Activated CD8-positive, alpha-beta memory T cell treated with anti-CD3 and anti-CD28 coated beads for 36 hours (primary cell): ENCODE measurements around the gene BICRA. TPM values are rescaled to one million over a fixed set of nuclear protein-coding genes. Genes with fewer than 3 reads are reported as not detected.

ENCODE experiments used
- CTCF ChIA-PET: fragments of 350-600 bp; sonication (Branson Sonifier 250); formaldehyde crosslinking; loops from one replicate; lab custom pipeline; 2021; ENCODE audit warnings: antibody characterized with exemption; lab: Charles Lee
- POLR2A ChIA-PET: fragments of 350-600 bp; sonication (Branson Sonifier 250); formaldehyde crosslinking; loops from one replicate; lab custom pipeline; 2021; ENCODE audit warnings: antibody characterized with exemption; lab: Charles Lee
- total RNA-seq, 2 experiments: library from RNA; stranded (reverse); gene quantifications; one replicate each; pipeline ENCODE4 v1.2.3, GENCODE V29; 2021

The BICRA gene
- total RNA-seq, 2 experiments from 2014 or later: 9.3 to 10.9 TPM

GRCh38 chr19:47599671-47600245 lies 9.2 kb upstream of the BICRA start:
- ChIA-PET CTCF (interaction anchor here (0.6 to 1.5 kb wide), 6 partner anchors 8 to 400 kb away, joined by 3 to 7 read pairs (median 4); partner anchors contain the start of genes BICRA and KPTN), POLR2A (interaction anchor here (0.7 to 2.6 kb wide), 6 partner anchors 8 to 490 kb away, joined by 3 to 15 read pairs (median 6); no protein-coding TSS in a partner anchor)

DNA sequence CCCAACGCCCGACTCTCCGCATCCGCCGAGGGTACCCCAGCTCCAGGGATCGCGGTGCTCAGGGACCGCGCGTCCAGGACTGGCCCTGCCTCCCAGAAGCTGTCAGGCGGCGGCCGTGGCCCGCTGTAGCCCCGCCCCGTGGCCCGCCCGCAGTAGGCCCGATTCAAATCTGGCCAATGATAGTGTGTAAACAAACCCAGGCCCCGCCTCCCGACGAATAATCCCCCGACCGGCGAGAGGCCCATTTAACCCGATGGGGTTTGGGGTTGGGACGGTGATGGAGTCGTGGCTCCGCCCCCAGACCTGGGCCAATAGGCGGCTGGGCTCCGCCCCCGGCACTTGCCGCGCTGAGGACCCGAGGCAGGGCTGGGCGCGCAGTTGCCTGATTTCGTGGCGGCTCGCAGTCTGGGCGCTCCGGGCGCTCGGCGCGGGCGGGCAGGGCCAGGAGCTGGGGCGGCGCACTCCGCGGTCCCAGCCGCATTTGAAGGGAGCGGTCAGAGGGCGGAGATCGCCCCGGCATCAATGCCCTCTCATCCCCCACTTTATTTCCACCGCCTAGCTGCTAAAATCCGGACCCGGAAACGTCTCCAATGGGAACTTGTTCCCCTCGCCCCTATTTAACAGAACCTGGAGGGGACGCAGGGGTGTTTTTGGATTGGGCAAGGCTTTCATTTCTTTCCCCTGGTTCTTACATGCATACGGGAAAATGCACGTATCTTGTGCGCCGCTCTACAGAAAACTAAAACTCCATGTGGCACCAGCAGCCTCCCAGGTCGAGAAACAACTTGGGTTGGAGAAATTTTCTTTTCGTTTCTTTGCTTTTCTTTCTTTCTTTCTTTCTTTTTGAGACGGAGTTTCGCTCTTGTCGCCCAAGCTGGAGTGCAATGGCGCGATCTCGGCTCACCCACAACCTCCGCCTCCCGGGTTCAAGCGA lies 8.4 kb upstream of the BICRA start:
- POLR2A ChIA-PET: interaction anchor here (0.5 to 2.6 kb wide), 8 partner anchors 8 to 166 kb away, joined by 3 to 15 read pairs (median 5); no protein-coding TSS in a partner anchor

DNA sequence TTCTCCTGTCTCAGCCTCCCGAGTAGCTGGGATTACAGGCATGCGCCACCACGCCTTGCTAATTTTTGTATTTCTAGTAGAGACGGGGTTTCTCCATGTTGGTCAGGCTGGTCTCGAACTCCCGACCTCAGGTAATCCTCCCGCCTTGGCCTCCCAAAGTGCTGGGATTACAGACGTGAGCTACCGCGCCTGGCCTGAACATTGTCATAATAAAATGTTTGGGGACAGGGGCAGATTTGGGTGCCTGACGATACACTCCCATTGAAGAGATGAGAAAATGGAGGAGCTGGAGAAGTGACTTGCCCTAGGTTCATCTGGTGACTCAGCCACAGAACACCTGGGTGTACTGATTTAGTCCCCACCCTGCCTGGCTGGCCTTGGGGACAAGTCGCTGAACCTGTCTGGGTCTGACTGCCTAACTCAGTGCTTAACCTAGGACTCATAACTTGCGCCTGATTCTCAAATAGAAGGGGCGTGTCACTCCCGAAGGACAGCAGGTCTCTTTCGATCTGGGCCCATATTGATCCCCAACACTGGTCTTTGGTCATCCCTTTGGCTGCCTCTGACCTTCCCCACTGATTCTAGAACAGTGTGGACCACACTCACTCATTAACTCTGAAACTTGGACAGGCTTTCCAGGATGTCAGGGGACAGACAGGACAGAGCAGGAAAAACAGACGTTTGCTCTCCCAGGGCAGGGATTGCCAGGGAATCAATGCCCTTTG lies 7.6 kb upstream of the BICRA start:
- POLR2A ChIA-PET: interaction anchor here (0.8 to 2.6 kb wide), 5 partner anchors 7 to 166 kb away, joined by 3 to 15 read pairs (median 7); no protein-coding TSS in a partner anchor
- CTCF ChIA-PET: interaction anchor here (0.5 to 1.2 kb wide), 3 partner anchors 11 to 115 kb away, joined by 3 to 4 read pairs (median 3); no protein-coding TSS in a partner anchor

More for the DNA sequence above, 8.4 kb upstream of the BICRA start:
- CTCF ChIA-PET: interaction anchor here (0.5 to 1.5 kb wide), 6 partner anchors 8 to 116 kb away, joined by 3 to 7 read pairs (median 4); partner anchors contain the start of genes BICRA and KPTN

GRCh38 chr19:47603706-47604565 lies 5.0 kb upstream of the BICRA start:
- ChIA-PET CTCF (interaction anchor here (0.6 kb wide), 1 partner anchor 78 kb away, joined by 3 read pairs; no protein-coding TSS in a partner anchor), POLR2A (interaction anchor here (0.7 kb wide), 1 partner anchor 268 kb away, joined by 3 read pairs; no protein-coding TSS in a partner anchor)

GRCh38 chr19:47607564-47608073 lies 1.3 kb upstream of the BICRA start:
- POLR2A ChIA-PET: no interaction called here

DNA sequence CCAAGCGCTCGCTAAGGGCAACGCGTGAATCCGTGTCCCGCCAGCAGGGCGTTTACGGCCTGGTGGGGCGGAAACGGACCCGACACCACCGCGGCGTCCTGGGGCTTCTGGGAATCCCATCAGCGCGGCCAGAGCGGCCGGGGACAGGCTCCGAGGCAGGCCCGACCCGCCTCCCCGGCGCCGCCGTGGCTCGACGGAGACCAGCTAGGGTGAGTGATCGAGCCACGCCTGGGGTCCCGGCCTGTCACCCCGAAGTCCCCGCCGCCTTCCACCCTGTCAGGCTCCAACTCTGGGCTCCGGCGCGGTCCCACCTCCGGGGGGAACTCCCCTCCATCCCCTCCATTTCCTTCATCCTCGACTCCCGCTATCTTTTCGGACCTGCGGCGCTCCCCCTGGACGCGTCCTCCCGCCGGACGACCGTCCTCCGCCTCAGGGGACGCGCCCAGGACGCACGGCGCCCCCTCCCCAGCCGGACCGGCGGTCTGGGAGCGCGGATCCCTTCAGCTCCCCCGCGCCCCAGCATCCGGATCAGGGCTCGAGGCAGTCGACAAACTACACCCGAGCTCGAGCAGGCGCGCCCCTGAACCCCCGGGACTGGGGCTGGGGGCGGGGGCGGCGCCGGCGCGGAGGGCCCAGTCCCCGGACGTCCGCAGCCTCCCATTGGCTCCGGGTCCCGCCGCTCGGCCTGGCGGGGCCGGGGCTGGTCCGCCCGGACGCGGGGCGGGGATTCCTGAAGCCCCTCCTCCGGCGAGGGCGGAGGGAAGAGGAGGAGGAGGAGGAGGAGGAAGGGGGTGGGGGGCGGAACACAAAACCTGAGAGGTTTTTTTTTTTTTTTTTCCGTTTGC lies 638 bp upstream of the BICRA start:
- CTCF ChIA-PET: interaction anchor here (1.0 to 1.4 kb wide), 2 partner anchors 8 to 90 kb away, joined by 3 to 7 read pairs; no protein-coding TSS in a partner anchor
- POLR2A ChIA-PET: interaction anchor here (0.9 kb wide), 1 partner anchor 8 kb away, joined by 8 read pairs; no protein-coding TSS in a partner anchor

More at GRCh38 chr19:47607564-47608073, 1.3 kb upstream of the BICRA start:
- CTCF ChIA-PET: interaction anchor here (1.0 to 1.4 kb wide), 2 partner anchors 8 to 91 kb away, joined by 3 to 7 read pairs; no protein-coding TSS in a partner anchor

GRCh38 chr19:47609906-47610894 lies 1.3 kb downstream of the BICRA start:
- POLR2A ChIA-PET: interaction anchor here (0.5 to 2.6 kb wide), 4 partner anchors 10 to 180 kb away, joined by 4 to 15 read pairs (median 4); no protein-coding TSS in a partner anchor
- CTCF ChIA-PET: no interaction called here

DNA sequence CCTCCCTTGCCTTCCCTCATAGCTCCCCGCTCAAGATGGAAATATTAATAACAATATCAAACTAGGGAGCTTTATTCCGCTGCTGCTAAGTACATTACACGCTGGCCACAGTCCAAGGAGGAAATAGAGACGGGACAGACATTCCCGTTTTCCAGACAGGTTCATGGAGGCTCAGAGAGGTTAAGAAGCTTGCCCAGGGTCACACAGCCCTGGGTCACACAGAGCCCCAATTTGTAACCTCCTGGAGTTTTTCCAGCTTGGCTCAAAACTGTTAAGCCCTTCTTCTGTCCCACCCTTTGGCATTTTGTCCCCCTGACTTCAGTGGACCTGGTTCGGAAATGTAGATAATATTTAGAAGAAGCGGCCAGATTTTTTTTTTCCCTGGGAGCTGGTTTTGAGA lies 2.0 kb downstream of the BICRA start:
- ChIA-PET POLR2A (interaction anchor here (0.5 to 2.6 kb wide), 3 partner anchors 11 to 181 kb away, joined by 4 to 15 read pairs (median 4); no protein-coding TSS in a partner anchor), CTCF (no interaction called here)

DNA sequence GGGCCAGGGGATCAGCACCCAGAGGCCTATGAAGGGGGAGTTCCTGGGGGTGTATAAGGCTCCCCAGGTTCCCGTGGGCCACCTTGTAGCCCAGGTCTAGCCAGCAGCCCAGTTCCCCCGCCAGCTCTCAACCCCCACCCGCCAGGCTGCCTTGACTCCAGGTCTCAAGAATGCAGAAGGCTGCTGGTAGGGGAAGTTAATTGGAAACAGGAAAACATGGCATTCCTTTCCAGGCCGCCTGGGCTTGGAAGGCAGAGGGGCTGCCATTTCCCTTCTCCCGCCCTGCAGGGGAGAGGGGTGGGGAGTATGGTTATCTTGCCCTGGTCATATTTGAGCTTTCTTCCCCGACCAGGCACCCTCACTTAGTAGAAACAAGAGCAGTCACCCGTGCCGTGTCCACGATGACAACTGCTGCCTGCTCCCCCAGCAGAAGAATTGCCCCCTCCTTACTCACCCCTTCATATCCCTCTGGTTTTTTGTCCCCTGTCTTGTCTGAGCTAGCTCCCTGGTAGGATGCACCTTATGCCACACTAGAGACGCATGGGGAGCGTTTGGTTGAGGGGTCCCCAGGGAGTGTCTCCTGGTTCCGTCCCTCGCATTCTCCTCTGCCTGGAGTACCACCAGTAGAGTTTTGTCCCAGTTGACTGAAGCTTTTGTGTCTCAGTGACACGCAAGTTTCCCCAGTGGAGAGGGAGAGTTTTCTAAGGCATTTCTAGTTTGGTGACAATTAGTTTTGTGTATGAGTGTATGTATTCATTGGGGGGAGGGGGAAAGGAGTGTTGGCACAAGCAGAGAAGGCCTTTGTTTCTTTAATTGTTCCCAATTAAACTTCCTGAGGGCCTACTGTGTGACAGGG lies 4.5 kb downstream of the BICRA start:
- CTCF ChIA-PET: interaction anchor here (1.2 kb wide), 1 partner anchor 13 kb away, joined by 3 read pairs; no protein-coding TSS in a partner anchor

GRCh38 chr19:47614021-47614295 lies 5.0 kb downstream of the BICRA start:
- ChIA-PET CTCF (no interaction called here), POLR2A (interaction anchor here (0.5 kb wide), 1 partner anchor 186 kb away, joined by 3 read pairs; no protein-coding TSS in a partner anchor)

More for the DNA sequence above, 4.5 kb downstream of the BICRA start:
- POLR2A ChIA-PET: interaction anchor here (0.5 kb wide), 1 partner anchor 185 kb away, joined by 3 read pairs; no protein-coding TSS in a partner anchor

DNA sequence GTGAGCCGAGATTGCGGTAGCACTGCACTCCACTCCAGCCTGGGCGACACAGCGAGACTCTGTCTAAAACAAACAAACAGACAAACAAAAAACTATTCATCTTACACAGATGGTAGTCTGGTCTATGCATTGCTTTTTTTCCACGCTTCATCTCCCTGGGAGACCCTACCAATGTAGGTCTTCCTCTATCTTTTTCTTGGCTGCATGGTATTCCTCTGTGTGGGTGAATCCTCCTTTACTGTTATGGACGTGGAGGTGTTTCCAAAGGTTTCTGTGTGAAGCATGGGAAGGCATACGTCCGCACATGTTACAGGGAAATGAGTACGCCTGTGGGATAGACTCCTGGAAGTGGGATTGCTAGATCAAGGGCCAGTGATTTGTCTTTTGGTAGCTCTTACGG lies 5.6 kb downstream of the BICRA start:
- CTCF ChIA-PET: no interaction called here
- POLR2A ChIA-PET: no interaction called here

DNA sequence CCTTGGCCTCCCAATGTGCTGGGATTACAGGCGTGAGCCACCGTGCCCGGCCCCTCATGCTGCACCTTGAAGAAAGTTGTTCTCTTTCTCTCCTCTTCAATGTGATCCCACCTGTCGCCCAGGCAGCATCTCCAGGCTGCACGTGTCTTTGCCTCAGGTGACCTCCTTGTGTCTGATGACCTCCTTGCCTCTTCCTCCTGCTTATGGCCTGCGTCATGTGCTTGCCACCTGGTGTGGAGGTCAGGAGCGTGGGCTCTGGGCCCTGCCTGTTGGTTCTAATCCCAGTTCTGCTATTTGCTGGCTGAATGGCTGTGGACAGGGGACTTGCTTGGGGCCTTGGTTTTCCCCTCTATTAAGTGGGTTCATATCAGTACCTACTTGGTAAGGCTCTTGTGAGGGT lies 6.3 kb downstream of the BICRA start:
- ChIA-PET CTCF (no interaction called here), POLR2A (no interaction called here)

GRCh38 chr19:47615714-47616113 lies 6.8 kb downstream of the BICRA start:
- ChIA-PET POLR2A (no interaction called here), CTCF (interaction anchor here (0.9 kb wide), 1 partner anchor 101 kb away, joined by 3 read pairs; the partner anchor contains the start of gene NAPA)

DNA sequence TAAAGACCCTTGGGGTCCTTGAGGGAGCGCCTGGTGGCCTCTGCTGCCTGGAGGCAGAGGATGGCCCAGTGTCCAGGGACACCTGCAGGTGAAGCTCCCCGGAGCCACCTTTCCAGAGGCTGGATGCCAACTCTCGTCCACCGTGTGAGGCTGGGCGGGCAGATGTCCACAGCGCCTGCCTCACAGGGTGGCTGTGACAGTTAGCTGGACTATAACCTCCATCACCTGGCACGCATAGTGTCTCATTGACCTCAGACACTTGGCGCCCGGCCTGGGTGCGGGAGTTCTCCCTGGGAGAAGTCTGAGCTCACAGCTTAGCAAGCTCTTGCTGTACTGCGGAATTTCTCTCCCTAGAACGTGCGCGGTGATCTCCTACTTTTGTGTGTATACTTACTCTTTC lies 9.8 kb downstream of the BICRA start:
- CTCF ChIA-PET: no interaction called here
- POLR2A ChIA-PET: no interaction called here
